ENCODE results near the gene TET2.
A peak's percentile ranks its signal among the peaks of the same experiment; 100 is the strongest.

The TET2 gene

DNA sequence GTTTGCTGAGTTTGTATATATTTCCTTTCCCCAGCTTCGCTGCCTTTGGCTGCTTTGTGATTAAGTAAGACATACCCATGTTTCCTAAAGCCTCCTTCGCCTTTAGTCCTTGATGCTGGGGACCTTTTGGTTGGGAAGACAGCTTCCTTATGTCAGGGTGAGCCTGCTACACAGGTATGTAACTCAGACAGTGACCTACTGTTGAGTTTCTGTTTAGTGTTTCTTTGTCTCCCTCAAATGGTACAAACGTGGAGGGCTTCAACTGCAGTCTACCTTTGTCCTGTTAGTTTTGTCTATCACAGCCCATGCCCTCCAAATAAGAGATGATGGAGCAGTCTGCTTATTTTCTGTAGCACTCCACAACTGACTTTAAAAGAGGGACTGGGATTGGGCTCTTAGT lies 59.5 kb downstream of the TET2 start:
- peaks cover 4% of the 10 kb centered on the region for H3K4me1 ChIP-seq (ENCODE audit: control insufficient read depth, insufficient read depth, low read length)

GRCh38 chr4:105207386-105207785 lies 60.7 kb downstream of the TET2 start:
- Histone ChIP-seq H3K36me3 (ENCODE audit: control insufficient read depth, insufficient read depth, low read length, severe bottlenecking) (no peaks in the 10 kb centered on the region), H3K4me1 (ENCODE audit: control insufficient read depth, insufficient read depth, low read length) (peaks cover 4% of the 10 kb centered on the region), H3K4me3 (ENCODE audit: low read length) (no peak overlapping the region), H3K9ac (ENCODE audit: low read length) (no peak overlapping the region), H3K9me3 (ENCODE audit: control insufficient read depth, low read length) (no peaks in the 10 kb centered on the region), H3K27me3 (replicated peaks; ENCODE audit: control insufficient read depth, insufficient read depth, low read length) (no peaks in the 10 kb centered on the region)
- DNase-seq (ENCODE audit: low read depth) = no peak

More for the DNA sequence above, 59.5 kb downstream of the TET2 start:
- Histone ChIP-seq H3K4me3 (ENCODE audit: low read length) (no peak overlapping the region), H3K9ac (ENCODE audit: low read length) (no peak overlapping the region), H3K9me3 (ENCODE audit: control insufficient read depth, low read length) (no peaks in the 10 kb centered on the region), H3K36me3 (ENCODE audit: control insufficient read depth, insufficient read depth, low read length, severe bottlenecking) (no peaks in the 10 kb centered on the region), H3K27me3 (replicated peaks; ENCODE audit: control insufficient read depth, insufficient read depth, low read length) (no peaks in the 10 kb centered on the region)
- no peak for DNase-seq (ENCODE audit: low read depth)

DNA sequence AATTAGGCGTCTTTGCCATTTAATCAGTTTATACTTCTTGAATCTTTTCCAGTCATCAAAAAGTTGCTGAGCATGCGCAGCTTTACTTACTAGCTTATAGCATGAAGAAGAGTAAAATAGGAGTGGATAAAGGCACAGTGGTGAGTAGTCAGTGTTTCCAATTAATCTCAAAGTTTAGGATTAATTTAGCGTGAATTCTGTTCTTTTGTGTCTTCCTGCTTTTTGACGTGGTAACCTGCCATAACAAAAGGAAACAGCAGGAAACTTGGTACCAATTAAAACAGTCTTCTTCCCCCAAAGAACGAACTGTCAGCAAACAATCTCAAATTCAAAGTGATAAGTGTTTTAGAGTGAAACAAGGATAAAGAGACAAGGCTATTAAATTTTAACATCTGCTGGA lies 61.9 kb downstream of the TET2 start:
- Histone ChIP-seq H3K4me3 (ENCODE audit: low read length) (no peak overlapping the region), H3K36me3 (ENCODE audit: control insufficient read depth, insufficient read depth, low read length, severe bottlenecking) (no peaks in the 10 kb centered on the region), H3K9ac (ENCODE audit: low read length) (no peak overlapping the region), H3K4me1 (ENCODE audit: control insufficient read depth, insufficient read depth, low read length) (no peaks in the 10 kb centered on the region), H3K27me3 (replicated peaks; ENCODE audit: control insufficient read depth, insufficient read depth, low read length) (no peaks in the 10 kb centered on the region), H3K9me3 (ENCODE audit: control insufficient read depth, low read length) (no peaks in the 10 kb centered on the region)
- no peak for DNase-seq (ENCODE audit: low read depth)

DNA sequence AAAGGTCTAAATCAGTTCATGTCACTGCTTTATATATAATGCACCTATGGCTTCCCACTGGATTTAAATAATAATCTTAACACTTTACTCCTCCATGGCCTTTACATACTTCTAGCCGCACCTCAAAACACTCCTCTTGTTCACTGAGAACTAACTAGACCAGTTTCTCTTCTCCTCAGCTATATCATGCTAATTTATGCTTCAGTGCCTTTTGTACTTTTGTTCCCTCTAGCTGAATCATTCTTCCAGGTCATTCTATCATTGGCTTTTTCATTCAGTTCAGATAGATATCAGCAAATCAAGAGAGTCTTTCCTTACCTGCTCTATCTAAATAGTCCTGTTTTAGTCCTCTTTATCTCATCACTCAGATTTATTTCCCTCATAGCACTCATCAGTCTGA lies 64.2 kb downstream of the TET2 start:
- no peak overlapping the region for H3K4me3 ChIP-seq (ENCODE audit: low read length)
- no peaks in the 10 kb centered on the region for H3K27me3 ChIP-seq (replicated peaks; ENCODE audit: control insufficient read depth, insufficient read depth, low read length)
- H3K9me3 ChIP-seq (ENCODE audit: control insufficient read depth, low read length) = no peaks in the 10 kb centered on the region
- no peaks in the 10 kb centered on the region for H3K36me3 ChIP-seq (ENCODE audit: control insufficient read depth, insufficient read depth, low read length, severe bottlenecking)
- H3K9ac ChIP-seq (ENCODE audit: low read length) = no peak overlapping the region
- DNase-seq (ENCODE audit: low read depth) = no peak
- peaks cover 10% of the 10 kb centered on the region for H3K4me1 ChIP-seq (ENCODE audit: control insufficient read depth, insufficient read depth, low read length)

GRCh38 chr4:105215609-105216313 lies 69.1 kb downstream of the TET2 start:
- Histone ChIP-seq H3K36me3 (ENCODE audit: control insufficient read depth, insufficient read depth, low read length, severe bottlenecking) (no peaks in the 10 kb centered on the region), H3K4me1 (ENCODE audit: control insufficient read depth, insufficient read depth, low read length) (peaks cover 13% of the 10 kb centered on the region), H3K9ac (ENCODE audit: low read length) (no peak overlapping the region), H3K4me3 (ENCODE audit: low read length) (no peak overlapping the region), H3K9me3 (ENCODE audit: control insufficient read depth, low read length) (no peaks in the 10 kb centered on the region), H3K27me3 (replicated peaks; ENCODE audit: control insufficient read depth, insufficient read depth, low read length) (no peaks in the 10 kb centered on the region)
- DNase-seq (ENCODE audit: low read depth) = peak; percentile 15

GRCh38 chr4:105225500-105225899 lies 78.8 kb downstream of the TET2 start:
- H3K9me3 ChIP-seq (ENCODE audit: control insufficient read depth, low read length) = no peaks in the 10 kb centered on the region
- no peaks in the 10 kb centered on the region for H3K4me1 ChIP-seq (ENCODE audit: control insufficient read depth, insufficient read depth, low read length)
- no peak for DNase-seq (ENCODE audit: low read depth)
- H3K4me3 ChIP-seq (ENCODE audit: low read length) = no peak overlapping the region
- no peak overlapping the region for H3K9ac ChIP-seq (ENCODE audit: low read length)
- no peaks in the 10 kb centered on the region for H3K27me3 ChIP-seq (replicated peaks; ENCODE audit: control insufficient read depth, insufficient read depth, low read length)
- no peaks in the 10 kb centered on the region for H3K36me3 ChIP-seq (ENCODE audit: control insufficient read depth, insufficient read depth, low read length, severe bottlenecking)

GRCh38 chr4:105227054-105227453 lies 80.4 kb downstream of the TET2 start:
- no peaks in the 10 kb centered on the region for H3K4me1 ChIP-seq (ENCODE audit: control insufficient read depth, insufficient read depth, low read length)
- no peaks in the 10 kb centered on the region for H3K9me3 ChIP-seq (ENCODE audit: control insufficient read depth, low read length)
- no peak overlapping the region for H3K4me3 ChIP-seq (ENCODE audit: low read length)
- no peaks in the 10 kb centered on the region for H3K36me3 ChIP-seq (ENCODE audit: control insufficient read depth, insufficient read depth, low read length, severe bottlenecking)
- no peak for DNase-seq (ENCODE audit: low read depth)
- H3K9ac ChIP-seq (ENCODE audit: low read length) = no peak overlapping the region
- H3K27me3 ChIP-seq (replicated peaks; ENCODE audit: control insufficient read depth, insufficient read depth, low read length) = no peaks in the 10 kb centered on the region

GRCh38 chr4:105230287-105230686 lies 83.6 kb downstream of the TET2 start:
- Histone ChIP-seq H3K9me3 (ENCODE audit: control insufficient read depth, low read length) (no peaks in the 10 kb centered on the region), H3K27me3 (replicated peaks; ENCODE audit: control insufficient read depth, insufficient read depth, low read length) (no peaks in the 10 kb centered on the region), H3K36me3 (ENCODE audit: control insufficient read depth, insufficient read depth, low read length, severe bottlenecking) (peaks cover 12% of the 10 kb centered on the region), H3K9ac (ENCODE audit: low read length) (no peak overlapping the region), H3K4me1 (ENCODE audit: control insufficient read depth, insufficient read depth, low read length) (no peaks in the 10 kb centered on the region), H3K4me3 (ENCODE audit: low read length) (no peak overlapping the region)
- no peak for DNase-seq (ENCODE audit: low read depth)

- no peaks in the 10 kb centered on the region for H3K9me3 ChIP-seq (ENCODE audit: control insufficient read depth, low read length)
- peak; percentile 30 for DNase-seq (ENCODE audit: low read depth)
- no peak overlapping the region for H3K9ac ChIP-seq (ENCODE audit: low read length)
- no peaks in the 10 kb centered on the region for H3K27me3 ChIP-seq (replicated peaks; ENCODE audit: control insufficient read depth, insufficient read depth, low read length)
- no peak overlapping the region for H3K4me3 ChIP-seq (ENCODE audit: low read length)
- H3K36me3 ChIP-seq (ENCODE audit: control insufficient read depth, insufficient read depth, low read length, severe bottlenecking) = peaks cover 29% of the 10 kb centered on the region
- no peaks in the 10 kb centered on the region for H3K4me1 ChIP-seq (ENCODE audit: control insufficient read depth, insufficient read depth, low read length)
These were observed 85.7 kb downstream of the TET2 start for GRCh38 chr4:105232374-105232773.

- no peaks in the 10 kb centered on the region for H3K4me1 ChIP-seq (ENCODE audit: control insufficient read depth, insufficient read depth, low read length)
- H3K36me3 ChIP-seq (ENCODE audit: control insufficient read depth, insufficient read depth, low read length, severe bottlenecking) = peaks cover 36% of the 10 kb centered on the region
- no peaks in the 10 kb centered on the region for H3K27me3 ChIP-seq (replicated peaks; ENCODE audit: control insufficient read depth, insufficient read depth, low read length)
- H3K9me3 ChIP-seq (ENCODE audit: control insufficient read depth, low read length) = no peaks in the 10 kb centered on the region
- no peak overlapping the region for H3K4me3 ChIP-seq (ENCODE audit: low read length)
- no peak for DNase-seq (ENCODE audit: low read depth)
- no peak overlapping the region for H3K9ac ChIP-seq (ENCODE audit: low read length)
These were observed 87.9 kb downstream of the TET2 start for GRCh38 chr4:105234582-105234981.

- H3K27me3 ChIP-seq (replicated peaks; ENCODE audit: control insufficient read depth, insufficient read depth, low read length) = no peaks in the 10 kb centered on the region
- no peak overlapping the region for H3K9ac ChIP-seq (ENCODE audit: low read length)
- H3K36me3 ChIP-seq (ENCODE audit: control insufficient read depth, insufficient read depth, low read length, severe bottlenecking) = peaks cover 36% of the 10 kb centered on the region
- H3K9me3 ChIP-seq (ENCODE audit: control insufficient read depth, low read length) = no peaks in the 10 kb centered on the region
- DNase-seq (ENCODE audit: low read depth) = no peak
- no peaks in the 10 kb centered on the region for H3K4me1 ChIP-seq (ENCODE audit: control insufficient read depth, insufficient read depth, low read length)
- no peak overlapping the region for H3K4me3 ChIP-seq (ENCODE audit: low read length)
These were observed 89.7 kb downstream of the TET2 start for GRCh38 chr4:105236202-105236915.

All from adipocyte (in vitro differentiated cells).